A673 (cell line): ENCODE data around the gene SLC43A1. TPM values are rescaled to one million over a fixed set of nuclear protein-coding genes. Genes with fewer than 3 reads are reported as not detected.
"Not testable (repeated sequence)": the region's sequence is repeated elsewhere in the genome, so short reads cannot be mapped to it uniquely, and the experiment has no call there.

Experiments used
- BruUV-seq: library from RNA; stranded (reverse); fragments of 400-500 nt; replicated peaks from 2 replicates; lab custom pipeline; 2021; lab: Mats Ljungman, UMichigan
- CTCF ChIA-PET: fragments of 300-600 bp; sonication (Branson Sonifier 250); formaldehyde crosslinking; loops from one replicate; lab custom pipeline; 2022; ENCODE audit warnings: antibody characterized with exemption; lab: Charles Lee
- POLR2A ChIA-PET: fragments of 300-600 bp; sonication (Branson Sonifier 250); formaldehyde crosslinking; loops from one replicate; lab custom pipeline; 2022; ENCODE audit warnings: antibody characterized with exemption; ENCODE audit not compliant: low non-redundant PET; lab: Charles Lee
- DNase-seq: peaks from one replicate; pipeline ENCODE4 v3.0.0-alpha.2; 2015; ENCODE audit warnings: low spot score
- H3K27ac ChIP-seq: fragments of 200-600 bp; sonication (generic); 2 replicates; pipeline ENCODE4 v1.5.1; 2016; ENCODE audit warnings: mixed run types, low read depth, mild to moderate bottlenecking, mixed read lengths, antibody characterized with exemption, low read length; ENCODE audit not compliant: poor library complexity, severe bottlenecking
- H3K27me3 ChIP-seq: fragments of 200-600 bp; sonication (generic); replicated peaks from 2 replicates; pipeline ENCODE4 v1.6.1; 2017; ENCODE audit warnings: mixed run types, low read depth, mild to moderate bottlenecking, mixed read lengths, antibody characterized with exemption, low read length; ENCODE audit not compliant: insufficient read depth, poor library complexity
- H3K36me3 ChIP-seq: fragments of 200-600 bp; sonication (generic); 2 replicates; pipeline ENCODE4 v1.6.1; 2016; ENCODE audit warnings: mixed run types, mild to moderate bottlenecking, mixed read lengths, antibody characterized with exemption, low read length; ENCODE audit not compliant: insufficient read depth, poor library complexity, severe bottlenecking
- H3K4me1 ChIP-seq: fragments of 200-600 bp; sonication (generic); 2 replicates; pipeline ENCODE4 v1.6.1; 2017; ENCODE audit warnings: mixed run types, mild to moderate bottlenecking, mixed read lengths, antibody characterized with exemption, low read length; ENCODE audit not compliant: insufficient read depth, poor library complexity, severe bottlenecking
- H3K4me3 ChIP-seq: fragments of 200-600 bp; sonication (generic); 2 replicates; pipeline ENCODE4 v1.5.1; 2016; ENCODE audit warnings: low read depth, mixed run types, mild to moderate bottlenecking, mixed read lengths, low read length; ENCODE audit not compliant: poor library complexity, severe bottlenecking
- H3K9me3 ChIP-seq: fragments of 200-600 bp; sonication (generic); 2 replicates; pipeline ENCODE4 v1.6.1; 2016; ENCODE audit warnings: mixed run types, low read depth, mild to moderate bottlenecking, mixed read lengths, antibody characterized with exemption, low read length; ENCODE audit not compliant: poor library complexity, severe bottlenecking
- EZH2 ChIP-seq: fragments of 200-600 bp; sonication (generic); IDR thresholded peaks from 2 replicates; pipeline ENCODE4 v1.6.1; 2017; ENCODE audit warnings: borderline replicate concordance, low read depth, mild to moderate bottlenecking, mixed read lengths, antibody characterized with exemption, low read length; ENCODE audit not compliant: poor library complexity, severe bottlenecking
- intact Hi-C: fragments of 100-400 bp; cut with micrococcal nuclease; formaldehyde crosslinking; loops from one replicate; pipeline ENCODE4 v1.10.0; 2022; ENCODE audit not compliant: unreplicated experiment
- total RNA-seq: library from RNA; stranded (reverse); gene quantifications from 2 replicates; pipeline ENCODE4 v1.2.3, GENCODE V29; 2021
- TF ChIP-seq, protein P1 (sequence below): fragments of 300-800, 200-600 bp; sonication (generic); conservative IDR thresholded peaks from 2 replicates; pipeline ENCODE4 v1.5.1; 2017; ENCODE audit warnings: low read depth, mild to moderate bottlenecking, antibody characterized with exemption, low read length, moderate library complexity, mixed read lengths

SLC43A1 gene
- total RNA-seq, 1 experiment from 2014 or later, result 18.4 TPM

DNA sequence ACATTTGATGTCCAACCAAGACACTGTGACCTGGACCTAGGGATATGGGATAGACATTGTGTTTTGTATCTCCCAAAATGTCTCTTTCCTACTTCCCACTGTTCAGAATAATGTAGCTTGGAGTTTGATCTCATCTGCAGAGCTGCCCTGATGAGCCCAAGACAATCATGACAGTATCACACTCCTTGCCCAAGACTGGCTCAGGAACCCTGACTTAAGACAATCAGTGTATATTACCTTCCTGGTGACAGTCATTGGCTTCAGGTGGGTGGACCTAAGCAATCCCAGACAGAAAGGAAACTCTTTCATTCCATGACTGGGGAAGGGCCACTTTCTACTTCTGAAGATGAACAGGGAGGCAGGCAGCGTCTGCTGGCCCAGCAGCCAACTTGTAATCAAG is 69.4 kb downstream of the SLC43A1 start:
- Histone ChIP-seq H3K4me1 (no peaks in the 10 kb centered on the region), H3K27me3 (peaks cover 7% of the 10 kb centered on the region), H3K36me3 (no peaks in the 10 kb centered on the region), H3K27ac (no peak overlapping the region), H3K9me3 (no peaks in the 10 kb centered on the region), H3K4me3 (no peak overlapping the region)
- no peak for DNase-seq
- intact Hi-C loops, result no loop called here
- ChIA-PET CTCF (no interaction called here), POLR2A (no interaction called here)
- no TSS peak for BruUV-seq
- no peak for TF ChIP-seq EZH2
- TF ChIP-seq, protein P1, sequence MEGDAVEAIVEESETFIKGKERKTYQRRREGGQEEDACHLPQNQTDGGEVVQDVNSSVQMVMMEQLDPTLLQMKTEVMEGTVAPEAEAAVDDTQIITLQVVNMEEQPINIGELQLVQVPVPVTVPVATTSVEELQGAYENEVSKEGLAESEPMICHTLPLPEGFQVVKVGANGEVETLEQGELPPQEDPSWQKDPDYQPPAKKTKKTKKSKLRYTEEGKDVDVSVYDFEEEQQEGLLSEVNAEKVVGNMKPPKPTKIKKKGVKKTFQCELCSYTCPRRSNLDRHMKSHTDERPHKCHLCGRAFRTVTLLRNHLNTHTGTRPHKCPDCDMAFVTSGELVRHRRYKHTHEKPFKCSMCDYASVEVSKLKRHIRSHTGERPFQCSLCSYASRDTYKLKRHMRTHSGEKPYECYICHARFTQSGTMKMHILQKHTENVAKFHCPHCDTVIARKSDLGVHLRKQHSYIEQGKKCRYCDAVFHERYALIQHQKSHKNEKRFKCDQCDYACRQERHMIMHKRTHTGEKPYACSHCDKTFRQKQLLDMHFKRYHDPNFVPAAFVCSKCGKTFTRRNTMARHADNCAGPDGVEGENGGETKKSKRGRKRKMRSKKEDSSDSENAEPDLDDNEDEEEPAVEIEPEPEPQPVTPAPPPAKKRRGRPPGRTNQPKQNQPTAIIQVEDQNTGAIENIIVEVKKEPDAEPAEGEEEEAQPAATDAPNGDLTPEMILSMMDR, result no peak

DNA sequence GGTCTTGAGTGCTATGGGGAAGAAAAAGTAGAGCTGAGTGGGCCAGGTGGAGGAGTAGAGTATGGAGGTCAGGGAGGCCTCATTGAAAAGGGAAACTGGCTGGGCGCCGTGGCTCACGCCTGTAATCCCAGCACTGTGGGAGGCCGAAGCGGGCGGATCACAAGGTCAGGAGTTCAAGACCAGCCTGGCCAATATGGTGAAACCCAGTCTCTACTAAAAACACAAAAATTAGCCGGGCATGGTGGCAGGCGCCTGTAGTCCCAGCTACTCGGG is 70.4 kb downstream of the SLC43A1 start:
- DNase-seq, CTCF ChIA-PET, BruUV-seq, H3K27me3 ChIP-seq, H3K36me3 ChIP-seq, H3K9me3 ChIP-seq, intact Hi-C loops, H3K4me3 ChIP-seq, H3K4me1 ChIP-seq, H3K27ac ChIP-seq: not testable (repeated sequence)
- POLR2A ChIA-PET, result interaction anchor here (0.6 kb wide), 1 partner anchor 1067 kb away, joined by 5 read pairs; no protein-coding TSS in a partner anchor

DNA sequence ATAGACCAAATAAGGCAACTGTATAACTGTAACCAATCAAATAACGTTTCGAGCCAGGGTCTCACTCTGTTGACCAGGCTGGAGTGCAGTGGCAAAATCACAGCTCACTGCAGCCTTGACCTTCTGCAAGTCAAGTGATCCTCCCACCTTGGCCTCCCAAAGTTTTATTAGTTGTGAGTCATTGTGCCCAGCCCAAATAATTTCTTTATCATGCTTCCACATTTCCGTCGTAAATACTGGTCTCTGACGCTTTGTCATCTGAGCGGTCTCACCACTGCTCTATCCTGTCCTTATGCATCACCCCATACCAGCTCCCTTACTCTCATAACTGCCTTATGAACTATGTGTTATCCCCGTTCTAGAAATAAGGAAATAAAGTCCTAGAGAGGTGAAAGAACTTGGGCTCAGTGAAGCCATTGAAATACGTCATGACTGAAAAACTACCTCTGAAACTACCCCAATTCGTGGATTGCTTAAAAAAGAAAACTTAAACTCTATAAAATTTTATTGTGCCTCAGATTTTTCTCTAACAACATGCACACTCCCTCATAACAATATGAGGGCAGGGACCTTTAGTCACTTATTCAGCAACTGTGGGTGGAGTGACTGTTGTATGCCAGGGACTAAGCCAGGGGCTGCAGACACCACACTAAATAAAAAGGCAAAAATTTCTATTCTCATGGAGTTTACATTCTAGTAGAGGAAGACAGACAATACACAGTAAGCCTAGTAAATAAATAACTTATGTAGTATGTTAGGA is 71.0 kb downstream of the SLC43A1 start:
- H3K4me3 ChIP-seq, result no peak overlapping the region
- H3K27me3 ChIP-seq, result peaks cover 2% of the 10 kb centered on the region
- no peaks in the 10 kb centered on the region for H3K36me3 ChIP-seq
- ChIA-PET POLR2A (interaction anchor here (0.6 kb wide), 1 partner anchor 1068 kb away, joined by 5 read pairs; no protein-coding TSS in a partner anchor), CTCF (no interaction called here)
- H3K27ac ChIP-seq, result no peak overlapping the region
- no peaks in the 10 kb centered on the region for H3K9me3 ChIP-seq
- no peak for DNase-seq
- BruUV-seq, result no TSS peak
- intact Hi-C loops, result no loop called here
- no peak for TF ChIP-seq EZH2
- no peaks in the 10 kb centered on the region for H3K4me1 ChIP-seq

DNA sequence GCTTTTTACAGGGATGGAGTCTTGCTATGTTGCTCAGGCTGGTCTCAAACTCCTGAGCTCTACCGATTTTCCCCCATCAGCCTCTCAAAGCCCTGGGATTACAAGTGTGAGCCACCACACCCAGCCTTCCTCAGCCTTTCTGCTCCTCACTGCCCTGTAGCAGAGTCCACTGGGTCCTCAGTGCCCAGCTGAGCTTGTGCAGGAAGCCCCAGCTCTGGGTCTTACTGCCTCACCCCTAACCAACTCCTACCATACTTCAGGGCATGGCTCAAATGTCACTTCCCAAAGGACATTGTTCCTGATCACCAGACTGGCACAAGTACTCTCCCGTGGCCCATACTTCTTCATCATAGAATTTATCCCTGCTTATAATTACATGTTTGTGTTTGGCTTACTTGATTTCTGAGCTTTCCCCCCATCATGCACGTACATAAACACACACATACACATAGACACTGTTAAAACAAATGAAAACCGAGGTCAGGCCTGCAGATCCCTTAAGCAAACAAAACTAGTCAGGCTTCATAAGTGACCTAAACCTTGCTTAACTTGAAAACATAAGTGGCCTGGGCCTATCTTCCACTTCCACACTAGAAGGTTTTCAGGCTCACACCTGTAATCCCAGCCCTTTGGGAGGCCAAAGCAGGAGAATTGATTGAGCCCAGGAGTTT is 74.6 kb downstream of the SLC43A1 start:
- POLR2A ChIA-PET, result no interaction called here
- Histone ChIP-seq H3K4me3 (no peak overlapping the region), H3K36me3 (no peaks in the 10 kb centered on the region), H3K27me3 (no peaks in the 10 kb centered on the region), H3K4me1 (no peaks in the 10 kb centered on the region), H3K27ac (no peak overlapping the region), H3K9me3 (no peaks in the 10 kb centered on the region)
- no peak for DNase-seq
- no TSS peak for BruUV-seq
- intact Hi-C loops, result no loop called here
- CTCF ChIA-PET, result no interaction called here
- TF ChIP-seq, protein P1, result no peak
- no peak for TF ChIP-seq EZH2
